ENCODE results near the gene TAF6.

Gene TAF6

DNA sequence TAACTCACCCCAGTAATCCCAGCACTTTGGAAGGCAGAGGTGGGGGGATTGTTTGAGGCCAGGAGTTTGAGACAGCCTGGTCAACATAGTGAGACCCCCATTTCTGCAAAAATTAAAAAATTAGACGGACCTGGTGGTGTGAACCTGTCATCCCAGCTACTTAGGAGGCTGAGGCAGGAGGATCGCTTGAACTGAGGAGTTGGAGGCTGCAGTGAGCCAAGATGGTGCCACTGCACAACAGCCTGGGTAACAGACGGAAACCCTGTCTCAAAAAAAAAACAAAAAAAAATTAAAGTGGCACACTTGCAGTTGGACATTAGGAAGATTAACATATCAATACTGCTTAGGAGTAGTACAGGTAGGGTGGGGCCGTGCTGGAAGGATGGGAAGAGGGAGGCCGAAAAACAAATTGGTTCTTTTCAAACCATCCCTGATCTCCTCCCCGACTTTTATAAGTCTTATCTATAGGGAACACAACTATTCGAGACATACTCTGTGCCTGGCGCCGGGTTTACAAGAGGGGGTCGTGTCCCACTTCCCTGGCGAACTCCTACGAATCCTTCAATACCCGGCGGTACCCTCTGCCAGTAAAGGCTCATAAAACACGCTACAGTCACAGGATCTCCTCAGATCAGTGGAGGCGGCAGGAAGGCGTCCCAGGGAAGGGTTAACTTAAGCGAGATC, 628 bp downstream of the TAF6 start:
- Histone ChIP-seq H3K36me3 (ENCODE audit: control insufficient read depth, insufficient read depth, low read length) (no peaks in the 10 kb centered on the region), H3K79me2 (peaks cover 8% of the 10 kb centered on the region), H3K9me3 (ENCODE audit: control insufficient read depth, low read length) (no peaks in the 10 kb centered on the region), H3K9ac (no peak overlapping the region), H3K4me2 (ENCODE audit: low read length) (peak overlapping the region; percentile 92), H2AFZ (peak overlapping the region; percentile 97), H3K4me1 (peaks cover 7% of the 10 kb centered on the region), H3K4me3 (ENCODE audit: low read depth, low read length) (peak overlapping the region; percentile 95), H3K27me3 (ENCODE audit: control insufficient read depth, insufficient read depth, low read length) (no peaks in the 10 kb centered on the region), H3K27ac (peak overlapping the region; percentile 97)
- TF ChIP-seq, protein P1, sequence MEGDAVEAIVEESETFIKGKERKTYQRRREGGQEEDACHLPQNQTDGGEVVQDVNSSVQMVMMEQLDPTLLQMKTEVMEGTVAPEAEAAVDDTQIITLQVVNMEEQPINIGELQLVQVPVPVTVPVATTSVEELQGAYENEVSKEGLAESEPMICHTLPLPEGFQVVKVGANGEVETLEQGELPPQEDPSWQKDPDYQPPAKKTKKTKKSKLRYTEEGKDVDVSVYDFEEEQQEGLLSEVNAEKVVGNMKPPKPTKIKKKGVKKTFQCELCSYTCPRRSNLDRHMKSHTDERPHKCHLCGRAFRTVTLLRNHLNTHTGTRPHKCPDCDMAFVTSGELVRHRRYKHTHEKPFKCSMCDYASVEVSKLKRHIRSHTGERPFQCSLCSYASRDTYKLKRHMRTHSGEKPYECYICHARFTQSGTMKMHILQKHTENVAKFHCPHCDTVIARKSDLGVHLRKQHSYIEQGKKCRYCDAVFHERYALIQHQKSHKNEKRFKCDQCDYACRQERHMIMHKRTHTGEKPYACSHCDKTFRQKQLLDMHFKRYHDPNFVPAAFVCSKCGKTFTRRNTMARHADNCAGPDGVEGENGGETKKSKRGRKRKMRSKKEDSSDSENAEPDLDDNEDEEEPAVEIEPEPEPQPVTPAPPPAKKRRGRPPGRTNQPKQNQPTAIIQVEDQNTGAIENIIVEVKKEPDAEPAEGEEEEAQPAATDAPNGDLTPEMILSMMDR (IDR thresholded peaks at IDR 0.05): no peak

DNA sequence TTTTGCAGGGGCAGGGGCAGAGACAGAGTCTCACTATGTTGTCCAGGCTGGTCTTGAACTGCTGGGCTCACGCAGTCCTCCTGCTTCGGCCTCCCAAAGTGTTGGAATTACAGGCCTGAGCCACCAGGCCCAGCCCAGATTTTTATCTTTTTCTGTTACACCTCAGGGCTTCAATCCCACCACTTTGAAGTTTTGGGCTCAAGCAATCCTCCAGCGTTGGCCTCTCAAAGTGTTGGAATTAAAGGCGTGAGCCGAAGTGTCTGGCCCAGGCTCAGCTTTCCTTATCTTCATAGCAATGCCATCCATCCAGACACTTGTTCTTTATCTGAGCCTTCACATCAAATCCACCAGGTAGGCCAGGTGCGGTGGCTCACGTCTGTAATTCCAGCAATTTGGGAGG, 4.1 kb downstream of the TAF6 start:
- Histone ChIP-seq H3K4me3 (ENCODE audit: low read depth, low read length) (no peak overlapping the region), H3K27me3 (ENCODE audit: control insufficient read depth, insufficient read depth, low read length) (no peaks in the 10 kb centered on the region), H3K79me2 (peaks cover 2% of the 10 kb centered on the region), H3K9ac (no peak overlapping the region), H3K27ac (no peak overlapping the region), H3K4me1 (peaks cover 4% of the 10 kb centered on the region), H3K9me3 (ENCODE audit: control insufficient read depth, low read length) (no peaks in the 10 kb centered on the region), H3K4me2 (ENCODE audit: low read length) (no peak overlapping the region), H3K36me3 (ENCODE audit: control insufficient read depth, insufficient read depth, low read length) (no peaks in the 10 kb centered on the region), H2AFZ (no peak overlapping the region)
- TF ChIP-seq, protein P1 (IDR thresholded peaks at IDR 0.05): no peak

DNA sequence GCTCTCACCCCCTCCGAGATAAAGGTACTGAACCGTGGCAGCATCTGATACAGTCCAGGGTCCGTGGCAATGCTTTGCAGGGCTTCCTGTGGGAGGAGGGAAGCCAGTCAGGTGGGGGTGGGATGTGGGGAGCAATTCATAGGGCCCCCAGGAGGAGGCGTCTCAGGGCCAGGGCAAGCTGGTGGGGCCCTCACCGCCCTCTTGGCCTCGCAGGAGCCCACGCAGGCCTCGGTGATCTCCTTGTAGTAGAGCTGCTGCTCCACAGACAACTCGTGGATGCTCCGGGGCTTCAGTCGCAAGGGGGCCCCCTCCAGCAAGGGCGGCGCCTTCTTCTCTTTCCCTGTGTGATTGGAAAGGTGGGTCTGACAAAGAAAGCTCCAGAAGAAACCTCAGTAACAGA, 7.2 kb downstream of the TAF6 start:
- TF ChIP-seq, protein P1 (IDR thresholded peaks at IDR 0.05): no peak
- H3K4me2 ChIP-seq (ENCODE audit: low read length): no peak overlapping the region
- no peak overlapping the region for H3K4me3 ChIP-seq (ENCODE audit: low read depth, low read length)
- no peaks in the 10 kb centered on the region for H3K79me2 ChIP-seq
- H3K27me3 ChIP-seq (ENCODE audit: control insufficient read depth, insufficient read depth, low read length): no peaks in the 10 kb centered on the region
- H3K36me3 ChIP-seq (ENCODE audit: control insufficient read depth, insufficient read depth, low read length): no peaks in the 10 kb centered on the region
- H3K4me1 ChIP-seq: no peaks in the 10 kb centered on the region
- H3K9ac ChIP-seq: no peak overlapping the region
- no peak overlapping the region for H2AFZ ChIP-seq
- no peak overlapping the region for H3K27ac ChIP-seq
- H3K9me3 ChIP-seq (ENCODE audit: control insufficient read depth, low read length): no peaks in the 10 kb centered on the region

DNA sequence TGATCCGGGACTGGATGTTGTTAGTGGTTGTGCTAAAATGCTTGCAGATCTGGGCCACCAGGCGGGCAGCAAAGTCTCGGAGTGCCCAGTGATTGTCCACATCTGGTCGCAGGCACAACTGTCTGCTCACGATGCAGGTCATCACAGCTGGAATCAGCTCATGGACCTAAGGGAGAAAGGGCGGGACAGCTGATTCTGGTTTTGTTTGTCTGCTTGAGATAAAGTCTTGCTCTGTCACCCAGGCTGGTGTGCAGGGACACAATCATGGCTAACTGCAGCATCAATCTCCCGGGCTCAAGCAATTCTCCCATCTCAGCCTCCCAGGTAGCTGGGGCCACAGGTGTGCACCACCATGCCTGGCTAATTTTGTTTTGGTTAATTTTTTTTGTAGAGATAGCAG, 8.0 kb downstream of the TAF6 start:
- TF ChIP-seq, protein P1 (IDR thresholded peaks at IDR 0.05): no peak
- no peaks in the 10 kb centered on the region for H3K36me3 ChIP-seq (ENCODE audit: control insufficient read depth, insufficient read depth, low read length)
- H3K9ac ChIP-seq: no peak overlapping the region

More for the DNA sequence above, 8.0 kb downstream of the TAF6 start:
- no peaks in the 10 kb centered on the region for H3K4me1 ChIP-seq
- no peak overlapping the region for H3K4me3 ChIP-seq (ENCODE audit: low read depth, low read length)
- H3K27me3 ChIP-seq (ENCODE audit: control insufficient read depth, insufficient read depth, low read length): no peaks in the 10 kb centered on the region
- no peak overlapping the region for H3K27ac ChIP-seq
- no peak overlapping the region for H3K4me2 ChIP-seq (ENCODE audit: low read length)
- H2AFZ ChIP-seq: no peak overlapping the region
- H3K79me2 ChIP-seq: no peaks in the 10 kb centered on the region
- no peaks in the 10 kb centered on the region for H3K9me3 ChIP-seq (ENCODE audit: control insufficient read depth, low read length)
